GM12865 (cell line): Measurements from ENCODE around the gene RAB15.

Experiments used
- DNase-seq: peaks from one replicate; pipeline ENCODE4 v3.0.0; 2010; ENCODE audit warnings: low read depth
- H3K4me3 ChIP-seq: 2 replicates; pipeline ENCODE4 v1.5.1; 2011; ENCODE audit warnings: mild to moderate bottlenecking, low read depth, low read length, control low read depth
- CTCF ChIP-seq: IDR thresholded peaks from 2 replicates; pipeline ENCODE4 v1.5.1; 2011; ENCODE audit warnings: low read length, control low read depth, low read depth, inconsistent platforms; ENCODE audit not compliant: insufficient read depth; ENCODE audit errors: missing control alignments

The RAB15 gene

GRCh38 chr14:64992328-64992885 is 20.3 kb upstream of the RAB15 start:
- TF ChIP-seq CTCF = no peak
- DNase-seq = peak; percentile 74
- H3K4me3 ChIP-seq = no peak overlapping the region

GRCh38 chr14:64990939-64991338 is 18.8 kb upstream of the RAB15 start:
- TF ChIP-seq CTCF = no peak
- DNase-seq = no peak
- no peak overlapping the region for H3K4me3 ChIP-seq

- no peak for TF ChIP-seq CTCF
- peak; percentile 47 for DNase-seq
- no peak overlapping the region for H3K4me3 ChIP-seq
Observed at GRCh38 chr14:64990296-64990695, 18.2 kb upstream of the RAB15 start.

- peak overlapping the region; percentile 69 for H3K4me3 ChIP-seq
- no peak for TF ChIP-seq CTCF
- no peak for DNase-seq
Observed at GRCh38 chr14:64987438-64987767, 15.3 kb upstream of the RAB15 start.

- peak; percentile 97 for DNase-seq
- peak; percentile 84 for TF ChIP-seq CTCF
- H3K4me3 ChIP-seq = peak within 1 kb of the TSS; percentile 69
Observed at GRCh38 chr14:64986648-64987437, 14.7 kb upstream of the RAB15 start, which contains the start of gene FNTB. FNTB (plus strand) TSS chr14:64986895; CDS start chr14:64986954, 59 bp downstream.

GRCh38 chr14:64983439-64984310 is 11.5 kb upstream of the RAB15 start:
- peak; percentile 64 for DNase-seq
- peak; percentile 58 for TF ChIP-seq CTCF
- no peak overlapping the region for H3K4me3 ChIP-seq
